GM19372 (cell line): Measurements from ENCODE around the gene MECP2.
A peak's percentile ranks its signal among the peaks of the same experiment; 100 is the strongest.

ENCODE experiments used
- ATAC-seq: cut with Tn5 transposase; IDR thresholded peaks from one replicate; pipeline ENCODE4 v1.9.1; 2021; ENCODE audit warnings: mild to moderate bottlenecking, low read depth, moderate library complexity; ENCODE audit not compliant: unreplicated experiment

Gene MECP2

GRCh38 chrX:154116426-154117211 is 19.1 kb upstream of the MECP2 start:
- ATAC-seq: no peak

GRCh38 chrX:154115750-154116149 is 18.2 kb upstream of the MECP2 start:
- ATAC-seq: no peak

GRCh38 chrX:154115071-154115470 is 17.6 kb upstream of the MECP2 start:
- no peak for ATAC-seq

GRCh38 chrX:154114652-154115051 is 17.1 kb upstream of the MECP2 start:
- ATAC-seq: no peak

- ATAC-seq: no peak
Measured at GRCh38 chrX:154113729-154114128, 16.2 kb upstream of the MECP2 start.

GRCh38 chrX:154098551-154098950 is 1.0 kb upstream of the MECP2 start:
- ATAC-seq: no peak

- ATAC-seq: peak; percentile 41
Measured at GRCh38 chrX:154097003-154097588, 421 bp downstream of the MECP2 start.

GRCh38 chrX:154096140-154097002 is 1.1 kb downstream of the MECP2 start:
- no peak for ATAC-seq

- ATAC-seq: no peak
Measured at GRCh38 chrX:154094833-154095232, 2.7 kb downstream of the MECP2 start.

GRCh38 chrX:154093965-154094364 is 3.6 kb downstream of the MECP2 start:
- ATAC-seq: no peak

GRCh38 chrX:154092371-154092770 is 5.1 kb downstream of the MECP2 start:
- ATAC-seq: no peak

- no peak for ATAC-seq
Measured at GRCh38 chrX:154091678-154092077, 5.8 kb downstream of the MECP2 start.

- no peak for ATAC-seq
Measured at GRCh38 chrX:154090731-154091130, 6.8 kb downstream of the MECP2 start.

- no peak for ATAC-seq
Measured at GRCh38 chrX:154084449-154085300, 12.8 kb downstream of the MECP2 start.

GRCh38 chrX:154083126-154083517 is 14.4 kb downstream of the MECP2 start:
- ATAC-seq: no peak

- ATAC-seq: no peak
Measured at GRCh38 chrX:154082396-154083125, 15.0 kb downstream of the MECP2 start.

- no peak for ATAC-seq
Measured at GRCh38 chrX:154077101-154077500, 20.4 kb downstream of the MECP2 start.

GRCh38 chrX:154074199-154074598 is 23.3 kb downstream of the MECP2 start:
- no peak for ATAC-seq

- no peak for ATAC-seq
Measured at GRCh38 chrX:154072192-154072591, 25.3 kb downstream of the MECP2 start.

GRCh38 chrX:154068560-154068959 is 29.0 kb downstream of the MECP2 start:
- no peak for ATAC-seq
